ENCODE measurements around the gene WDR59.

The WDR59 gene

DNA sequence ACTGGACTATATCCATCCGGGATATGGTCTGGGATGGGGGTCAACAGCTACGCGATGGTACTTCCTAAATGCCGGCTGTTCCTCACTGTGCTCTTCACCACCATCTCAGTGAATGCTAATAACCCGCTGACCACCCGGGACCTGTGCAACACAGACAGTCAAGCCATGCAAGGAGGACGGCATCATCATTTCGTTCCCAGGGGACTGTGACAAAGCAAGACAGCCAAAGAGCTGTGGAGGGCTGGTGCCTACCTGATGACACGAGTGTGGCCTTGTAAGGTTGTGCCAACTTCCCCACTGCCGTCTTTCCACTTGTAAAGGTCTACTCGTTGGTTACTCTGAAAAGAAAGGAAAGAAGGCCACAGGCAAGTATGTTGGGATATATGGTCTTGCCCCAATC lies 33.7 kb downstream of the WDR59 start:
- TF ChIP-seq, protein P1, sequence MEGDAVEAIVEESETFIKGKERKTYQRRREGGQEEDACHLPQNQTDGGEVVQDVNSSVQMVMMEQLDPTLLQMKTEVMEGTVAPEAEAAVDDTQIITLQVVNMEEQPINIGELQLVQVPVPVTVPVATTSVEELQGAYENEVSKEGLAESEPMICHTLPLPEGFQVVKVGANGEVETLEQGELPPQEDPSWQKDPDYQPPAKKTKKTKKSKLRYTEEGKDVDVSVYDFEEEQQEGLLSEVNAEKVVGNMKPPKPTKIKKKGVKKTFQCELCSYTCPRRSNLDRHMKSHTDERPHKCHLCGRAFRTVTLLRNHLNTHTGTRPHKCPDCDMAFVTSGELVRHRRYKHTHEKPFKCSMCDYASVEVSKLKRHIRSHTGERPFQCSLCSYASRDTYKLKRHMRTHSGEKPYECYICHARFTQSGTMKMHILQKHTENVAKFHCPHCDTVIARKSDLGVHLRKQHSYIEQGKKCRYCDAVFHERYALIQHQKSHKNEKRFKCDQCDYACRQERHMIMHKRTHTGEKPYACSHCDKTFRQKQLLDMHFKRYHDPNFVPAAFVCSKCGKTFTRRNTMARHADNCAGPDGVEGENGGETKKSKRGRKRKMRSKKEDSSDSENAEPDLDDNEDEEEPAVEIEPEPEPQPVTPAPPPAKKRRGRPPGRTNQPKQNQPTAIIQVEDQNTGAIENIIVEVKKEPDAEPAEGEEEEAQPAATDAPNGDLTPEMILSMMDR (IDR thresholded peaks at IDR 0.05; ENCODE audit: low read depth, low read length) = no peak
- DNase-seq (ENCODE audit: extremely low read depth, low read depth) = no peak

DNA sequence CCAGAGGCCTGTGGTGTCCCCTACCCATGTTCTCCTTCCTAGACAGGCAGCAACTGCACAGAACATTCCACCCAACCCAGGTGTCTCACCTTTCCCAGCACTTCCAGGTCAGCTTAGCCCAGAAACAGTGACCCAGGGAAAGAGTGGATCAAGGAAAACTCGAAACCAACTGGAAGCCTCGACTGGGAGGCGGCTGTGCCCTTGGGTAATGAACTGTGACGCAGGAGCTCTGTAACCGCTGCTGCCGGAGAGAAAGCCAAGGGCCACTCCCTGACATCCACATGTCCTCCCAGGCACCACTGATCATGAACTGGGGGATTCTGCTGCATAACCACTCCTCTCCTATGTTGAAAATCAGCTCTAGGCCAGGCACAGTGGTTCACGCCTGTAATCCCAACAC lies 34.4 kb downstream of the WDR59 start:
- DNase-seq (ENCODE audit: extremely low read depth, low read depth) = no peak

DNA sequence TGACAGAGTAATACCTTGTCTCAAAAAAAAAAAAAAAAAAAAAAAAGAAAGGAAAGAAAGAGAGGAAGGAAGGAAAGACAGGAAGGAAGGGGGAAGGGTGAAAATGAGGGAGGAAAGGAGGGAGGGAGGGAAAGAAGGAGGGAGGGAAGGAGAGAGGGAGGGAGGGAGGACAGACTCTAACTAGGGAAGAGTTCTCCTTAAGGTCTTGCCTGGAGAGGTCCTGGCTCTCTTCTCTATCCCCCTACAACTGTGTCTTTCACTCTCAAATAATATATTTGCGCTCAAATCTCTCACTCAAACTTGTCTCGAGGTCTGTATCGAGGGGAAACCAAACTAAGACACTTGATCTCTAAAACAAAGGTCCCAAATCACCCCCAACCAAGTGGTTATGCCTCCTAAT lies 35.6 kb downstream of the WDR59 start:
- TF ChIP-seq, protein P1 (IDR thresholded peaks at IDR 0.05; ENCODE audit: low read depth, low read length) = no peak
- no peak for DNase-seq (ENCODE audit: extremely low read depth, low read depth)

More for the DNA sequence above, 34.4 kb downstream of the WDR59 start:
- TF ChIP-seq, protein P1 (IDR thresholded peaks at IDR 0.05; ENCODE audit: low read depth, low read length) = no peak

DNA sequence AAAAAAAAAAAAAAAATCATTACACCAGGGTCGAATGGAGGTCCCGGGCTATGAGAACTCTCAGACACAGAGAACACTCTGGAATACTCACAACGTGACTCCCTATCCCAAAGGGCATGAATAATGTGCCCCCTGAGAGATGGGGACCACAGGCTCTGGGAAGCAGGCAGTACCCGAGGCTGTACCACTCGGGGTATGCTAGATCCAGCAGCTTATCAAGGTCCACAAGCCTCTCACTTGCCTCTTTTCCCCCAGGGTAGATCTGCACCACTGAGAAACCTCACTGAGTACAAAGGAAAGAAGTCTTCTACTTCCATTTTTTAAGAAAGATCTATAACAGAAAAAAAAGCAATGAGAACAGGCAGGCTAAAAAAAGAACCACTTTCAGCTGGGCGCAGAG lies 40.5 kb downstream of the WDR59 start:
- TF ChIP-seq, protein P1 (IDR thresholded peaks at IDR 0.05; ENCODE audit: low read depth, low read length) = no peak
- DNase-seq (ENCODE audit: extremely low read depth, low read depth) = no peak

DNA sequence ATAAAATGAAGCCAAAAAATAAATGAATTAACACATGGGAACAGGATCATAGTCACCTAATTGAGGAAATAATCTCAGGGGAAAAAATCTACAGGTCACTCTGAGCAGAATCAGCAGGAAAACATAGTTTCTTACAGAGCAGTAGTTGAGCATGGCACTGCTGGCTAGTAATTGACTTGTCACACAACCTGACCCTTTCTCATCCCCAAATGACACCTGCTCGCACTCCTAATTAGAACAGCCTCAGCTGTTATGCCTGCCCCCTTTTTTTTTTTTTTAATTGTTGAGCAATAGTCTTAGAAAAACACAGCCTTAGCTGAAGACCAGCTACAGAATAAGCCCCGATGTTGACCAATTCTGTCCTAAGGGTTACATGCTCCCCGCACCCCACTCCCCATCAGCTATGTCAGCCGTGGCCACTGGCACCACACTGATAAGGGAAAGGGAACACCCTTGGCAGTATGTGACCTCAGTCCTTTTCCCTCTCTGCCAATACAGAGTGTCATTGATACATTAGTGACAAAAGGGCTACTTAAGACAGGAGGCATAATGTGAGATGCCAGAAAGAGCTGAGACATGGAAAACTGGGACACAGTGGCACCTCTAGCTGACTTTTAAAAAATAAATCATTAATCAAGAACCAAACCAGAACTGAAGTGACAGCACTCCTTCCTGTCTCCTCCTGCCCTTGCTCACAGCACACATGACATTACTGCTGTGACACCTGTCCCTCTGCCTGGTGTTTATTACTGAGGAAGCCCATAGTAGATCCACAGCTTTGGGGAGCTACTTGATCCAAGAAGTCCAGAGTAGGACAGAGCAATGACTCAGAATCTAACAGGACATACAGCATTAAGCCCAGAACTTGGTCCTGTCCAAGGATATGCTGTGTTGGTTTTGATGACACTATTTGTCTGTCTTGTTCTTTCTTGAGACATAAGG lies 41.7 kb downstream of the WDR59 start:
- TF ChIP-seq, protein P1 (IDR thresholded peaks at IDR 0.05; ENCODE audit: low read depth, low read length) = no peak
- DNase-seq (ENCODE audit: extremely low read depth, low read depth) = no peak

DNA sequence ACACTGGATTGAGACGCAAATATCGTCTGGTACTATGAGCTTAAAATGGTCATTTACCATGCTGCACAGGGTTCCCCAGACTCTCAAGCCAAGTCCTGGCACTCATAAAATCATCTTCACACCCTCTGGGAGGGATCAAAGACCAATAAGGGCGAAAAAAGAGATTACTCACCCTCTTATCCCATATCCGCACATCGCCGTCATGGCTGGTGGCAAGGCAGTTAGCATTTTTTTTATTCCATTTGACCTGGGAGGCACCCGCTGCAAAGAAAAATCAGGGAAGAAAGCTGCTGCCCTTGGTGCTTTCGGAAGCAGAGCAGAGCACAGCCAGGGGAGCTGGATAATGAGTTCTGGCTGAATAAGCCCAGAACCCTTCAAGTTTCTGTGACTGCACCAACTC lies 42.4 kb downstream of the WDR59 start:
- no peak for DNase-seq (ENCODE audit: extremely low read depth, low read depth)
- TF ChIP-seq, protein P1 (IDR thresholded peaks at IDR 0.05; ENCODE audit: low read depth, low read length) = no peak

DNA sequence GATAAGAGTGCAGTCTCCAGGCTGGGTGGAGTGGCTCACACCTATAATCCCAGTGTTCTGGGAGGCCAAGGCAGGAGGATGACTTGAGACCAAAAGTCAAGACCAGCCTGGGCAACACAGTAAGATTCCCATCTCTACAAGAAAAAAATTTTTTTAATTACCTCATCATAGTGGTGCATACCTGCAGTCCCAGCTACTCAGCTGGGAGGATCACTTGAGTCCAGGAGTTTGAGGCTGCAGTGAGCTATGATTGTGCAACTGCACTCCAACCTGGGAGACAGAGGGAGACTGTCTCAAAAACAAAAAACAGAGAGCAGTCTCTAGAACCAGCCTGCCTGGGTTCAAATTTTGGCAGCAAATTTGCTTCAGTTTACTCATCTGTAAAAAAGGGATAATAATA lies 45.2 kb downstream of the WDR59 start:
- TF ChIP-seq, protein P1 (IDR thresholded peaks at IDR 0.05; ENCODE audit: low read depth, low read length) = no peak
- DNase-seq (ENCODE audit: extremely low read depth, low read depth) = no peak

Measured in AG09319 (cell line).